NK-92 (cell line): ENCODE results near the gene ACAD8.

Experiments used
- DNase-seq: peaks from one replicate; lab custom pipeline; 2025; ENCODE audit not compliant: unreplicated experiment; lab: John Stamatoyannopoulos, UW

Gene ACAD8

GRCh38 chr11:134288486-134288885, 35.1 kb downstream of the ACAD8 start:
- DNase-seq: no peak

DNA sequence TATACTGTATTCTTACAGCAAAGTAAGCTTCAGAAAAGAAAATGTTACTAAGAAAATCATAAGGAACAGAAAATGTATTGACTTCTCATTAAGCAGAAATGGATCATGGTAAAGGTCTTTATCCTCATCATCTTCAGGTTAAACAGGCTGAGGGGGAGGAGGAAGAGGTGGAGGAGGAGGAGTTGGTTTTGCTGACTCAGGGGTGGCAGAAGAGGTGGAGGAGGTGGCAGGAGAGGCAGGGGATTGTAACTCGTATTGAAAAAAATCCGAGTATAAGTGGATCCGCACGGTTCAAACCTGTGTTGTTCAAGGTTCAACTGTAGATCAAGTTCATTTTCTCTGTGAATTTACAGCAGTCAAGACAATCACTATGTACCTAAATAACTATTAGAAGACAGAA, 35.8 kb downstream of the ACAD8 start:
- no peak for DNase-seq

- no peak for DNase-seq
Observed at GRCh38 chr11:134289789-134290188, 36.4 kb downstream of the ACAD8 start.

- no peak for DNase-seq
Observed at GRCh38 chr11:134290646-134291045, 37.3 kb downstream of the ACAD8 start.

GRCh38 chr11:134291196-134291595, 37.8 kb downstream of the ACAD8 start:
- no peak for DNase-seq

GRCh38 chr11:134292661-134293060, 39.3 kb downstream of the ACAD8 start:
- no peak for DNase-seq

DNA sequence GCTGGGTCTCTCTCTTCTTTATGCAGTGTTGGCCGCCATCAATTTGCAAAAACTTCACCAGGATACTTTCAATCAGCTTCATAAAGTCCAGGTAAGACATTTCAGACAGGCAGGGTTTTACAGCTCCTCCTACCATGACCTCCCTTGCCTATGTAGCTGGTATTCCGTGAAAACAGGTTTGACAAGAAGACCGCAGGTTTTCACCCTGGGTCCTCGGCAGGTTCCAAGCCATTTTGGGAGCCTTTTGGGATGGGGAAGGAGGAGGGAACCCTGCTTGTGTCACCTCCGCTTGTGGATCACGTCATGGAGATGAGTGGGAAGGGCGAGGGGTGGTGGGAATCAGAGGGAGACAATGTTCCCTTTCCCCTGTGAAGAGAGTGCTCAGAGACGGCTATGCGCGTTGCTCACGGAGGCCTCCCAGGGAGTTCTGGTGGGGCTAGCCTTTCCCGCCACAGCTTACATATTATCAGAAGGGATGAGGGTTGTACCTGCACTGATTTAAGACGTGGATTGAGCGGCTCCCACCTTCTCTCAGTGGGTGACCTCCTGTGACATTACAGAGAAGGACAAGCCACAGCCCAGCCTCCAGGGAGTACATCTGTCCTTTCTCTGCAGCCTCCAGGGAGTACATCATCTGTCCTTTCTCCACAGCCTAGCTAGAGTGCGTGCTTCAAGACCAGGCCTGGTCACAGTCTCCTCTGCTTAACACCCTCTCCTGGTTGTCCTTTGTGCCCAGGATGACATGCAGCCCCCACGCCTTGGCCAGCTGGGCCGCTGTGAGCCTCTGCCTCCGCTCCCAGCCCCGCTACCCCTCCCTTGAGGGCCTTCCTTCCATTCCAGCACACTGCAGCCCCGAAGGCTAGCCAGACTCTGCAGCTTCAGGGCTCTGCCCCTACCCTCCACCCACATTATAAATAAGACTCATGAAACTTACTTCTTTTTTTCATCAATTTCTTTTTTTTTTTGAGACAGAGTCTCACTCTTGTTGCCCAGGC, 40.0 kb downstream of the ACAD8 start:
- DNase-seq: no peak

DNA sequence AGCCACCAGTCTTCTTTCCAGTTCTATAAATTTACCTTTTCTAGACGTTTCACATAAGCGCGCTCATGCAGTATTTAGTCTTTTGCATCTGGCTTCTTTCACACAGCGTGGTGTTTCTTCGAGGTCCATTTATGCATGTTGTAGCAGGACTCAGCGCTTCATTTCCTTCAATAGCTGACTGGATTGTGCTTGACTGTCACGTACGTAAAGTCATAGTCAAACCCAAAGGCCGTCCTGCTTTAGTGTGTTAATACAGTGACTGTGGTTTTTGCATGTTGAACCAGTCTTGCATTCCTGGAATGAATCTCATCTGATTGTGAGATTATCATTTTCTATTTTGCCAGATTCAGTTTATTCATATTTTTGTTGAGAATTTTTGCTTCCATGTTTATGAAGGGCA, 41.3 kb downstream of the ACAD8 start:
- no peak for DNase-seq

- DNase-seq: no peak
Observed at GRCh38 chr11:134312223-134312622, 58.9 kb downstream of the ACAD8 start.

DNA sequence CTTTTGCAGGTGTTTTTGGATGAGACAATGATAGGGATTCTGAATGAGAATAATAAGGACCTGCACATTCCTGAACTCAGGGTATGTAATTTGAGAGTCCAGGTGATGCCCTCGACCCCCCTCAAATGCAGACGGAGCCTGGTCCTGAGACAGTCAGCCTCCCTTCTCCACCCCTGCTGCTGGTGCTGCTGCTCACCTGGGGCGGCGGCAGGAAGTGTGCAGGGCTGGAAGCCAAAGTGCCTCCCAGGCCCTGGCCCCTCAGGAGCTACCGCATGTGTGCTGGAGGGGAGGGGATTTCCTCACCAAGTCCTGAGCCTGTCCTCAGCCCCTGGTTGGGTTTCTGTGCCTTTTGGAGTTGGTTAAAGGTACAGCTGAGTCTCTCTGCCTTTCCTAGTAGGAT, 59.4 kb downstream of the ACAD8 start:
- no peak for DNase-seq

GRCh38 chr11:134313379-134313778, 60.0 kb downstream of the ACAD8 start:
- no peak for DNase-seq

DNA sequence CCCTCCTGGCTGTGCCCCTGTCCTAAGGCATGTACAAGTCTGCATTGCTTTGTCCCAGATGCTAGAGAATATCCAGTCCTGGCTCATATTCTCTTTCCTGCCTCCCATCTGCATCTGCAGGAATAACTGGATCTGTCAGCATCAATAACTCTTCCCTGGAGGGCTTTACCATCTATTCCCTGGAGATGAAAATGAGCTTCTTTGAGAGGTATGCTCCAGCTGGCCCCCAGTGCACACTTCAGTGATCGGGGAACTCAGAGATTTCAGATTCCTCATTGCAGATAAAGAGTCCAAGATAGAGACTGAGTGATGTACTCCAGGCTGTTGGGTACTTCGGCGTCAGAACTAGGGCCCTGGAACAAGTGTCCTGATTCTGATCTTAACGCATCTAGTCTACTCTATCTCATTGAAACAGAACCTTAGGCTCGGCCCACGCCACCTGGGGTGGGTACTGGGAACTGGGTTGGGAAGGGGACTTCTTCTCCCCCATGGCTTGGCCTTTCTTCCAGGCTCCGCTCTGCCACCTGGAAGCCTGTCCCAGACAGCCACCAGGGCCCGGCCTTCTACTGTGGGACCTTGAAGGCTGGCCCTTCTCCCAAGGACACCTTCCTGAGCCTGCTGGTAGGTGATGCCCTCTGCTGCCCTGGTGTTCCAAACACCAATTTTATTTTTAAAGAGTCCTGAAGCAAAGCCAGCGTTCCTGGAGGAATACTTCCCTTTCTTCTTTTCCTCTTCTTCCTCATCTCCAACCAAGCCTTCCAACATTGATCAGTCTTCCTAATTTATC, 60.6 kb downstream of the ACAD8 start:
- no peak for DNase-seq
